Iris pigment epithelial cell (primary cell): ENCODE results near the gene MISP.
A peak's percentile ranks its signal among the peaks of the same experiment; 100 is the strongest.
"Not testable (repeated sequence)": the region's sequence is repeated elsewhere in the genome, so short reads cannot be mapped to it uniquely, and the experiment has no call there.

ENCODE experiments used
- DNase-seq: peaks from one replicate; pipeline ENCODE4 v3.0.0-alpha.2; 2011; ENCODE audit warnings: low read depth

The MISP gene

DNA sequence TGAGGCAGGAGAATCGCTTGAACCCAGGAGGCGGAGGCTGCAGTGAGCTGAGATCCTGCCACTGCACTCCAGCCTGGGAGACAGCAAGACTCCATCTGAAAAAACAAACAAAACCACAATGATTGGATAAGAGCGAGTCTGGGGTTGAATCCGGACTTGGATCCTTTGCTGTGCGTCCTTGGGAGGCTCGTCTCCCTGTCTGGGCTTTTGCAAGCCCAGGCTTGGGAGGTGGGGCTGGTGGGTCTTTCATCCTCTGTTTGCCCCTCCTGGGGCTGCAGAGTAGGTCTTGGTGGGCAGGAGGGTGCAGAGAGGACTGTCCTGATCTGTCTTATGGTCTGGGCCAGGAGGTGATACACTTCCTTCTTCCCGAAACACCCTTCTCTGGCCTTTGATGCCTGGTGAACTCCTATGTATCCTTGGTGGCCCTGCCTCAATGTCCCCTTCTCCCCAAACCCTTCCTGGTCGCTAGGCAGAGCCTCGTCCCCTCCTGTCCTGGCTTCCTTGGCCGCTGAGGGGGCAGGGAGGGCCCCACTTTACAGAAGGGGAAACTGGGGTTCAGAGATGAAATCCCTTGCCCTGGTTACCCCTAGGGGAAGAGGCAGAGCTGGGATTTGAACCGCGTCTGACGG lies 25.3 kb upstream of the MISP start:
- DNase-seq, result no peak

DNA sequence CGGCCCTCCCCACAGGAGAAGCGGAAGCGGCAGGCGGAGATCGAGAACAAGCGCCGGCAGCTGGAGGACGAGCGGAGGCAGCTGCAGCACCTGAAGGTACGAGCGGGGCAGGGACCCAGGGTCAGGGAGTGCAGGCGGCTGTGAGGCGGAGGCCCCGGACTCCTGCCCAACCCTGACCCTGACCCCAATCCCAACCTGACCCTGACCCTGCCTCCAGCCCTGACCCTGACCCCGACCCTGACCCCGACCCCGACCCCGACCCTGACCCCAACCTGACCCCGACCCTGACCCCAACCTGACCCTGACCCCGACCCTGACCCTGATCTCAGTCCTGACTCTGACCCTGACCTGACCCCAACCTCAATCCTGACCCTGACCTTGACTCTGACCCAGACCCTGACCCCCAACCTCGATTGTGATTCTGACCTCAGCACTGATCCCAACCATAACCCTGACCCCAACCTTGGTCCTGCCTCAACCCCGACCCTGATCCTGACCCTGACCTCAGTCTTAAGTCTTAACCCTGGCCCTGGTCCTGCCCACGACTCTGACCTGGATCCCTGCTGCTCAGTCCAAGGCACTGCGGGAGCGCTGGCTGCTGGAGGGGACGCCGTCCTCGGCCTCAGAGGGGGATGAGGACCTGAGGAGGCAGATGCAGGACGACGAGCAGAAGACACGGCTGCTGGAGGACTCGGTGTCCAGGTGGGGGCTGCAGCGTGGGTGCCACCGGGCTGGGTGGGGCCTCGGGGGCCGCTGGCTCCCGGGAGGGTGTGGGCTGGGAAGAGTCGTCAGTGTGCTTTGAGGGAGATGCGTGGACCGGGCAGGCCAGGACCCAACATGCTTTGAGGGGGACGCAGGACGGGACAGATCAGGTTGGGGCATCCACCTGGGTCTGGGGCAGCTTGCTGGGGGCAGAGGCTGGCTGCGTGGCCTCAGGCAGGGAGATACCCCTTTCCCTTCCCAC lies 23.6 kb upstream of the MISP start:
- DNase-seq, result no peak

DNA sequence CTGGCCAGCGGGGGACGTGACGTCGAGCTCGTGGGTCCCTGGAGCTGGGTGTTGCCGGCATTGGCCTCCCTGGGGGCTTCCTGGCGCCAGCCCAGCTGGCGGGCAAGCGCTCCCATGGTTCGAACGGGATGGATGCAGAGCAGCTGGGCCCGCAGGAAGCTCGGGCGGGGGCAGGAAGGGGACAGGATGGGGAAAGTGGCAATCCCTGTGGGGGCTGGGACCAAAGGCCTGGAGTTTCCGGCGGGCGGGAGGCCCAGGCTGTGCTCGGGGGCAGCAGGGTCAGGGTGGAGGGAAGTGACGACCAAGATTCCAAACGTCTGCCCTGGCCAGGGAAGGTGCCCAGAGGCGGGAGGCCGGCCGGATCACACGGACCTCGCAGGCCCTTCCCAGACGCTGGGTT lies 22.9 kb upstream of the MISP start:
- DNase-seq, result no peak

DNA sequence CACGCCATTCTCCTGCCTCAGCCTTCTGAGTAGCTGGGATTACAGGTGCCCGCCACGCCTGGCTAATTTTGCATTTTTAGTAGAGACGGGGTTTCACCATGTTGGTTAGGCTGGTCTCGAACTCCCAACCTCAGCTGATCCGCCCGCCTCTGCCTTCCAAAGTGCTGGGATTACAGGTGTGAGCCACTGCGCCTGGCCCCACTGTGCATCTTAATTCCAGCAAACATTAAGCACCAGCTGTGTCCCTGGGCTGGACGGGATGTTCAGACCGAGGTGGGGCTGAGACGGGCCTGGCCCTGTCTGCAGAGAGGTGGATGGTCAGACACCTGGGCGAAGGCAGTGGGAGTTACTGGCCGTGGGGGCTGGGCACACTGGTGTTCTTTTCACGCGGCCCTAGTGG lies 21.3 kb upstream of the MISP start:
- DNase-seq, result not testable (repeated sequence)

DNA sequence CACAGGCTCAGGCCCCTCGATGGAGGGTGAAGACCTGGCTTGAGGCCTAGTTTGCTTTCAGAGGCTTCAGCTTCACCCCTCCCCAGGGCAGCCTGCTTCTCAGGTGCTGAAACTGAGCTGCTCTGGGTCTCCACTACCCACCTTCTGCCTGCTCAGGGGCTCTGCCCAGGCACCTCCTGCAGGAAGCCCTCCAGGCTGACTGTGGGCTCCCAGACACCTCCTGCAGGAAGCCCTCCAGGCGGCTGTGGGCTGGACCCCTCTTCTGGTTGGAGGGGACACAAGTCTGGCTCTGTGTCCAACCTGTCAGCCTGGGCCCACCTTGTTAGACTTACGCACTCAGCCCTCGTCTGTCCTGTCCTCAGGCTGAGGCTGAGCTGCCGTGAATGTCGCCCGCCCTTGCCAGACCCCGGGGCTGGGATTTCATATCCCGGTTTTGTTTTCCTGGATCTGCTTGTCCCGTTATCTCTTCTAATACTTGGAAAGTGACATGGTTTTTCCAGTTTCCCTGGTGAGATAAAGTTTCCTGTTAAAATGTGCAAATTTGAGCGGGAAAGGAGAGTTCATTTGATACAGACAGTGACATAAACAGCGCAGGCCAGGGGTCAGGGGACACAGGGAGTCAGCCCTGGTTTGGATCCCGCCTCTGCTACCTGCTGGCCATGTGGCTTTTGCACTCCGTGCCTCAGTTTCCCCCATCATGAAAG lies 20.8 kb upstream of the MISP start:
- DNase-seq, result no peak

DNA sequence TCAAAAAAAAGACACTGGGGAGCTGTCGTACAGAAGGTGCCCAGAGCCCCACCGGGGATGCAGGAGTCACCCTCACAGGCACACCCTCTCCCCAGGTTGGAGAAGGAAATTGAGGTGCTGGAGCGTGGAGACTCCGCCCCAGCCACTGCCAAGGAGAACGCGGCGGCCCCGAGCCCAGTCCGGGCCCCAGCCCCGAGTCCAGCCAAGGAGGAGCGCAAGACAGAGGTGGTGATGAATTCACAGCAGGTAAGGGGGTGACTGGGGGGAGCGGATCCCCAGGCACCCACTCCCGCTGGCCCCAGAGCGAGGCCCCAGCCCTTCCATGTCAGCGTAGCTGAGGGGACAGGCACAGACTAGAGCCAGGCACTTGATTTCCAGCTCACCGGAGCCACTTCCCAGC lies 19.9 kb upstream of the MISP start:
- no peak for DNase-seq

DNA sequence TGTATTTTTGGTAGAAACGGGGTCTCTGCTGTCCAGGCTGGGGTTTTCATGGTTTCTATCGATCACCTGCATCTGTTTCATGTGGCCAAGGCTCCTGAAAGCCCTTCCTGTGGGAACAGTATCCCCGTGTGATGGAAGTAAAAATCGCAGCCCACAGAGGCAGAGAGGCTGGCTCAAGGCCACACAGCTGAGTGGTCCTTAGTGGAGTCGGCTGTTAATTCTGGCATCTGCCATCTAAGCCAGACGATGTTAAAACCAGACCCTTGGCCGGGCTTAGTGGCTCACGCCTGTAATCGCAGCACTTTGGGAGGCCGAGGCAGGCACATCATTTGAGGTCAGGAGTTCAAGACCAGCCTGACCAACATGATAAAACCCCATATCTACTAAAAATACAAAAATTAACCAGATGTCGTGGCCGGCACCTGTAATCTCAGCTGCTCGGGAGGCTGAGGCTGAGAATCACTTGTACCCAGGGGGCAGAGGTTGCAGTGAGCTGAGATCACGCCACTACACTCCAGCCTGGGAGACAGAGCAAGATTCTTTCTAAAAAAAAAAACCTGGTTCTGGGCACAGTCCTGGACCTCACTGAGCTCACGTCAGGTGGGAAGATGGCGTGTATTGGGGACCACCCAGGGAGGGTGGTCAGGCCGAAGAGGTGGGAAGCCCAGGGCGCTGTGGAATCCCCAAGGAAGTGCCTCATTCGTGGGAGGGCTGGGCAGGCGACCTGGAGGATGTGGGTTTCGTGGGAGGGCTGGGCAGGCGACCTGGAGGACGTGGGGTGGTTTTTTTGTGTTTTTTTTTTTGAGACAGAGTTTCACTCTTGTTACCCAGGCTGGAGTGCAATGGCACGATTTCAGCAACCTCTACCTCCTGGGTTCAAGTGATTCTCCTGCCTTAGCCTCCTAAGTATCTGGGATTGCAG lies 18.5 kb upstream of the MISP start:
- DNase-seq, result no peak

DNA sequence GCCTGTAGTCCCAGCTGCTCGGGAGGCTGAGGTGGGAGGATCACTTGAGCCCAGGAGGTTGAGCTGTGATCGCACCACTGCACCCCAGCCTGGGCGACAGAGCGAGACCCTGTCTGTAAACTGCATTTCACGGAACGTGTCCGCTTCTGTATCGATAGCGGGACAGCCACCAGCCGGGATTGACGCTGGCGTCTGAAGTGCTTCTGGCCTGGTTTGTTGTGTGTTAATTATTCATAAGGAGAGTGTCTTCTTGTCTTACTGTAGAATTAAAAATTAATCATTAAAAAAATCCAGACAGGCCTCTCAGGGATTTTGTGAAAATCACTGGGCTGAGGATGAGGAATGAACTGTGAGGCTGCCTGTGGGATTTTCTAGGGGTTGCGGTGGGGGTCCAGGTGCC lies 16.2 kb upstream of the MISP start:
- no peak for DNase-seq

DNA sequence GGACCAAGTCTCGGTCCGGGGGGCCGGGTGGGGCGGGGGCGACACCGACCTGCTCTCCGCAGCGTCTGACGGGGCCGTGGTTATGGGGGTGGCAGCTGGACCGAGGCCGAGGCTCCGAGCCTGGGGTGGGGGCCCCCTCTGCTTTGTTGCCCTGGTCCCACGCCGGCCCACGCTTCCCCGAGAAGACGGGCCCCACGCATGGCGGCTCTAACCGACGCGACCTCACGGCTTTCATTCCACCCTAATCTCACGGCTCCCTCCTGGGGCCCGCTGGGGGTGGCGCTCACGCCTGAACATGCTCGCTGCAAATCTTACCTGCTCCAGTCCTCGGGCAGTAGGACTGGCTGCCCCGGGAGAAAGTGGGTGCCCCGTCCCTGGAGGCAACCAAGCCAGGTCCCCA lies 14.8 kb upstream of the MISP start:
- no peak for DNase-seq

DNA sequence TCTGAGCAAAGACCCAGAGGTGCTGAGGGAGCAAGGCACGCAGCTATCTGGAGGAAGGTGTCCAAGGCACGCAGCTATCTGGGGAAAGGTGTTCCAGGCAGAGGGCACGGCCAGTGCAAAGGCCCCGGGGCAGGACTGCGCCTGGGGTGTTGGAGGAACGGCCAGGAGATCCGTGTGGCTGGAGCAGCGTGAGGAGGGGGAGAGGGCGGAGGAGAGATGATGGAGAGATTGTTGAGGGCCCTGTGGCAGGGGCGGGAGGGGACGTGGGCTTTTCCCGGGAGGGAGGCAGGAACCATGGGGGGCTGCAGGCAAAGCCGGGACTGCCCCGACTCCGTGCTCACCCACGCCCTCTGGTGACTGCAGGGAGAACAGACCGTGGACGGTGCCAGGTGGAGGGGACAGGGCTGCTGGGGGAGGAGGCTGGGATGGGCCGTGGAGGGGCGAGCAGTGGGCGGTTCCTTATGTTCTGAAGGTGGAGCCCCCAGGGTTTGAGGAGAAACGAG lies 13.3 kb upstream of the MISP start:
- peak; percentile 12 for DNase-seq

DNA sequence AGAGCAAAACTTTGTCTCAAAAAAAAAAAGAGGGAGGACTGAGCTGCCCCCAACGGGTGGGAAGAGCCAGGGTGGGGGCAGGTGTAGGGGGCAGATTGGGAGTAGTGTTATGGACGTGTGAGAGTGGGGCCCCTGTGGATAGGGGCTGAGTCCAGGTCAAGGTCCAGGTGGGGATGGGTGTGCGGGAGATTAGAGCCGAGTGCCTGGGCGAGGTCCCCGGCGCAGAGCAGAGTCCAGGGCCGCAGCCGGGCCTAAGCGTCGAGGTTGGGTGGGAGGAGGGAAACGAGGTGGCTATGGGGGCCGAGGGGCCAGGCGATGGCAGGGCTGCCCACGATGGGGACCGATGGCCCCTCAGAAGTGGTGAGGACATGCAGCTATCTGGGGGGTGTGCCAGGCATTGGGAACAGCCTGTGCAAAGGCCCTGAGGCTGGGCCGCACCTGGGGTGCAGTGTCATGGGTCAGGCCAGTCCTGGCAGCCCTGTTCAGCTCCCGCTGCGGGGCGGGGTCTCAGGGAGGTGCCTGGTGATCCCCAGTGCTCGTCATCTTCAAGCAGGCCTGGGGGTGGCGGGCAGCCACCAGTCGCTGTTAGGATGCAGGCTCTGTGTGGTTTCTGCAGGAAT lies 12.3 kb upstream of the MISP start:
- DNase-seq, result no peak

DNA sequence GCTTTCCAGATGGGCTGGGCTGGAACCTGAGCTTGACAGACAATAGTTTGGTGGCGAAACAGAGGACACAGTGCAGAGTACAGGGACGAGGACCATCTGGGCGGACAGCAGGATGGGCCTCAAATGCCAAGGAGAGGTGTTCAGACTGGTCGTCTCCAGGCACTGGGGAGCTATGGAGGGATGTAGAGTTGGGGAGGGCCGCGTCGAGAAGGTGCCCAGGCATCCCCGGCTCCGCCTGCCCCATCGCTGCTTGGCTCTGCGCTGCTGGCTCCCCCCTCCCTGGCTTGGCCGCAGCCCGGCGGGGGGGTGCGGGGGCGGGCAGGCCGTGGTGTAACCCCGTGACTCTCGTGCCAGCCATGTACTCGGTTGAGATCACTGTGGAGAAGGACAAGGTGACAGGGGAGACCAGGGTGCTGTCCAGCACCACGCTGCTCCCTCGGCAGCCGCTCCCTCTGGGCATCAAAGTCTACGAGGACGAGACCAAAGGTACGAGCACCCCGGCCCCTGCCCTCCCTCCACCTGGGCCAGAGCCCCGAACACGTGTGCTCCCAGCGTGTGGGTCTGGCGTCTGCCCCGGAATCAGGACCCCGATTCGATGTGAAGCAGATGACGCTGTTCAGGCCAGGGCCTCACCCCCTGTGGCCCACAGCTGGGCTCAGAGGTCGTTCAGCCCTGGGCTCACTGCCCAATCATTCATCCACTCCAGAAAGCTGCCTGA lies 10.8 kb upstream of the MISP start:
- no peak for DNase-seq

DNA sequence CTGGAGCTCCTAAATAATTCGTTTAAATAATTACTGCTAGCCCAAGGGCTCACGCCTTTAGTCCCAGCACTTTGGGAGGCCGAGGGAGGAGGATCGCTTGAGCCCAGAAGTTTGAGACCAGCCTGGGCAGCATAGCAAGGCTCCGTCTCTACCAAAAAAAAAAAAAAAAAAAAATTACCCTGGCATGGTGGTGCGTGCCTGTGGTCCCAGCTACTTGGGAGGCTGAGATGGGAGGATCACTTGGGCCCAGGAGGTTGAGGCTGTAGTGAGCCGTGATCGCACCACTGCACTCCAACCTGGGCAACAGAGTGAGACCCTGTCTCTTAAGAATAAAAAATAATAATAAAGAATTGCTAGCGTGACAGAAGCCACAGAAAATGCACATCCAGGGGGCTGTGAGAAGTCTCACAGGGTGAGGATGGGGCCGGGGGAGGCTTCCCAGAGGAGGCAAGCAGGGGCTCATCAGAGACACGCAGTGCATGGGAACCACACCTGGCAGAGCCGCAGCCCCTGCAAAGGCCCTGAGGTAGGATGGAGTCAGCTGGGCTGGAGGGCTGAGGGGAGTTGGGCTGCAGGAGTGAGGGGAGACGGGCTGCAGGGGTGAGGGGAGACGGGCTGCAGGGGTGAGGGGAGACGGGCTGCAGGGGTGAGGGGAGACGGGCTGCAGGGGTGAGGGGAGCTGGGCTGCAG lies 10.0 kb upstream of the MISP start:
- DNase-seq, result not testable (repeated sequence)

DNA sequence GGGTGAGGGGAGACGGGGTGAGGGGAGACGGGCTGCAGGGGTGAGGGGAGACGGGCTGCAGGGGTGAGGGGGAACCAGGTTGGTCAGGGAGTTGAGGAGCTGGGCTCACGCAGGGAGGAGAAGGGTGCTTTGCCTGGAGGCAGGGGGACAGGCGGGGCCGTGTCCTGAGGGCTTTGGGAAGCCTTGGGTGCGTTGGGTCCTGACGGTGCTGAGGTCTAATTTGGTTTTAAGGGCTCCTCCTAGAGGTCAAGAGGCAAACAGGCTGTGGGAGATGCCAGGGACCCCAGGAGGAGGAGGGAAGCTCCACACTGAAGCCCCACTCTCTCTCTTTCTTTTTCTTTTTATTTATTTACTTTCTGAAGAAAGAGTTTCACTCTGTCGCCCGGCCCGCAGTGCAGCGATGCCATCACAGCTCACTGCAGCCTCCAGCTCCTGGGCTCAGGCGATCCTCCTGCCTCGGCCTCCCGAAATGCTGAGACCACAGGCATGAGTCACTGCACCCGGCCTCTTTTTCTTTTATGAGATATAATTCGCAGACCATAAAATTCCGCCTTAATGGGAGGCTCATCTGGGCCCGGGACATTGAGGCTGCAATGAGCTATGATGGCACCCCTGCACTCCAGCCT lies 9.3 kb upstream of the MISP start:
- no peak for DNase-seq

DNA sequence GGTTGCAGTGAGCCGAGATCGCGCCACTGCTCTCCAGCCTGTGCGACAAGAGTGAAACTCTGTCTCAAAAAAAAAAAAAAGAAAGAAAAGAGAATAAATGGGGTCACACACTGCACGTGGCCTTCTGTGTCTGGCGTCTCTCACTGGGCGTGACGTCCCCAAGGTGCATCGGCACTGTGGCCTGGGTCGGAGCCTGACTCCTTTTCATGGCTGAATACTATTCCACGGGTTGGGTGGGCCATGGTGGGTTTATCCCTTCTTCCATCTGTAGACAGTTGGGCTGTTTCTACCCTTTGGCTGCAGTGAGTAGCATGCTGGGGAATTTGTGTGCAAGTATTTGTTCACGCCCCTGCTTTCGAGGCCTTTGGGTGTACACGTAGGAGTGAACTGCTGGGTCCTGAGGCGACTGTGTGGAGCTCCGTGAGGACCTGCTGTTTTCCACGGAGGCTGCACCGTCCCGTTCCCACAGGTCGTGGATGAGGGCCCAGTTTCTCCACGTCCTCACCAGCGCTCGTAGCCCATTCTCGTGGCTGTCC lies 8.3 kb upstream of the MISP start:
- no peak for DNase-seq

DNA sequence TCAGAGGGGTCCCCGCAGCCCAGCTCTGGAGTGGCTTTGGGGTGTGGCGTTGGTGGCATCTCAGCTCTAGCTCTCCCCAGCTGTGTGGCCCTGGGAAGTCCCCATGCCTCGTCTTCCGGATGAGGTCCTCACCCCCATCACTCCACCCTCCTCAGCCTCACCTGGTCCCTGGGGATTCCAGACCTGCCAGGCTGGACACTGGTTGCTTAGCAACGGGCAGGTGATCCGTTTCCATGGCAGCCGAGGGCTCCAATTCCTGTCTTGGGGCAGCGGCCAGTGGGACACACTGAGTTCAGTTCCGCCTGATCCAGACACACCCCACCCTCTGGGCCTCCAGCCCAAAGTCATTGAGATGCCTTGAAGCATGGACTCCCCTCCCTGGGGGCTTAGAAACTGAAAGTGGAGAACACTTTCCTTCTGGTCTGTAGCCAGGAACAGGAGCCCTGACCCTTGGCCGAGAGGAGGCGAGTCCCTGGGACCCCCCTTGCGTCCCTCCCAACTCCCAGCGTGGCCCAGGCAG lies 7.7 kb upstream of the MISP start:
- no peak for DNase-seq

DNA sequence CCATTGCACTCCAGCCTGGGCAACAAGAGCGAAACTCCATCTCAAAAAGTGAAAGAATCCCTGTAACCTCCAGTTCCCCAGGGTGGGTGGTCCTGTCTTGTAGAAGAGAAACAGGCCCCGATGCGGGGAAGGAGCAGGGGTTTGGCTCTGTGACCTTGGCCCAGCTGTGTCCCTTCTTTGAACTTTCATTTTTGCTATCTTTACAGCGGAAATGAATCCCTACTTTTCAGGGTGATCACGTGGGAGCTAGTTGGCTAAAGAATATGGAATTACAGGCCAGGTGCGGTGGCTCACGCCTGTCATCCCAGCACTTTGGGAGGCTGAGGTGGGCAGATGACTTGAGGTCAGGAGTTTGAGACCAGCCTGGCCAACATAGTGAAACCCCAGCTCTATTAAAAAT lies 5.8 kb upstream of the MISP start:
- DNase-seq, result not testable (repeated sequence)

DNA sequence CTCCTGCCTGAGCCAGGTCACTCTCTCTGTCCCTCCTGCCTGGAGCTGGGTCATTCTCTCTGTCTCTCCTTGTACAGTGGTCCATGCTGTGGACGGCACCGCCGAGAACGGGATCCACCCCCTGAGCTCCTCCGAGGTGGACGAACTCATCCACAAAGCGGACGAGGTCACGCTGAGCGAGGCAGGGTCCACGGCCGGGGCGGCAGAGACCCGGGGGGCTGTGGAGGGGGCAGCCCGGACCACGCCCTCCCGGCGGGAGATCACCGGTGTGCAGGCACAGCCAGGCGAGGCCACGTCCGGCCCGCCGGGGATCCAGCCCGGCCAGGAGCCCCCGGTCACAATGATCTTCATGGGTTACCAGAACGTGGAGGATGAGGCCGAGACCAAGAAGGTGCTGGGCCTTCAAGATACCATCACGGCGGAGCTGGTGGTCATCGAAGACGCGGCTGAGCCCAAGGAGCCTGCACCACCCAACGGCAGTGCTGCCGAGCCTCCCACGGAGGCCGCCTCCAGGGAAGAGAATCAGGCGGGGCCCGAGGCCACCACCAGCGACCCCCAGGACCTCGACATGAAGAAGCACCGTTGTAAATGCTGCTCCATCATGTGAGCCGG lies 4.6 kb upstream of the MISP start:
- no peak for DNase-seq
